GM15510 (cell line): ENCODE measurements around the gene ZC3HAV1L.

ENCODE experiments used
- POLR2A ChIP-seq: IDR thresholded peaks from 3 replicates; pipeline ENCODE4 v1.6.1; 2011; ENCODE audit warnings: borderline replicate concordance; ENCODE audit not compliant: insufficient read length; ENCODE audit errors: extremely low read depth

ZC3HAV1L gene

DNA sequence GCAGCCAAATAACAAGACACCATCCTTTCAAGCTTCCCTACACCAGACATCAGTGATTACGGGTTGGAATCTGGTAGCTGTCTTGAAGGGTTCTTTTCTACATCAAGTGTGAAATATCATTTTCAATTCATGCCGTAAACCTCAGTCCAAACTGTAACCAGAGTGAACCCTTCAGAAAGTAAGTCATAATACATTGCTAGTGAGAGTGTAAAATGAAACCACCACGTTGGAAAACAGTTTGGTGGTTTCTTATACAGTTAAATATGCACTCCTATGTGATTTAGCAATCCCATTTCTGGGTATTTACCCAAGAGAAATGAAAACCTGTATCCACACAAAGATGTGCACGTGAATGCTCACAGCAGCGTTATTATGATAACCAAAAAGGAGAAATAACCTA is 25.6 kb upstream of the ZC3HAV1L start:
- TF ChIP-seq POLR2A = no peak

GRCh38 chr7:139060695-139061237 is 24.9 kb upstream of the ZC3HAV1L start:
- no peak for TF ChIP-seq POLR2A

GRCh38 chr7:139059905-139060304 is 24.1 kb upstream of the ZC3HAV1L start:
- TF ChIP-seq POLR2A = no peak

- no peak for TF ChIP-seq POLR2A
Measured at GRCh38 chr7:139058943-139059342, 23.1 kb upstream of the ZC3HAV1L start.

DNA sequence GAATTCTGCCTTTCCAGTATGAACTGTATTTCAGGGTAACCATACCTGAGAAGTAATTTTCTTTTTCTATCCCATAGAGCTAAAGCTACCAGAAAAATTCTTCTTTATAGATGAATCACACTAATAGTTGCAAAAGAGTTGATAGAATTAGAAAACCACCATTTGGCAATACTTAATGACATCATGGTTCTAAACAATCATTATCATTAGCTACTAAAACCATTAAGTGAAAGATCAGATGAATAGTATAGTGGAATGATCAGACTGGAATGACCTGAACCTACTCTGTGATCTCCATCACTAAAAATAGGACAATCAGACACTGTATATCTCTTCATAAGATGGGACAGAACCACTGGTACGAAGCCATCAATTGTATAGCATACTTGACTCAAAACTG is 19.8 kb upstream of the ZC3HAV1L start:
- no peak for TF ChIP-seq POLR2A

- TF ChIP-seq POLR2A = no peak
Measured at GRCh38 chr7:139054101-139054500, 18.3 kb upstream of the ZC3HAV1L start.

DNA sequence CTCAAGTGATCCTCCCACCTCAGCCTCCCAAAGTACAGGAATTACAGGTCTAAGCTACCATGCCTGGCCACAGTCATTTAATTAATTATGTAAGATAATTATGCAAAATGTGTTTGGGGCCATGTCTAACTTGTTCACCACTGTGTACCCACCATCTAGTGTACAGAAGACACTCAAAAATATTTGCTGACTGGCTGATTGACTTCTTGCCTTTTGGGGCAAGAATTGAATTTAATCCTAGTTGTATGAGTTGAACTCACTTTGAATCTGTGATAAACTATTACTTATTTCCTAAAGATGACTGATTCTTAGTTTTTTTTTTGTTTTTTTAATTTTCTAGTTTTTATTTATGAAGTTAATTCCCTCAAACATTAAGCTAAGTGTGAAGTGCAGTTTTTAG is 15.8 kb upstream of the ZC3HAV1L start:
- TF ChIP-seq POLR2A = no peak

DNA sequence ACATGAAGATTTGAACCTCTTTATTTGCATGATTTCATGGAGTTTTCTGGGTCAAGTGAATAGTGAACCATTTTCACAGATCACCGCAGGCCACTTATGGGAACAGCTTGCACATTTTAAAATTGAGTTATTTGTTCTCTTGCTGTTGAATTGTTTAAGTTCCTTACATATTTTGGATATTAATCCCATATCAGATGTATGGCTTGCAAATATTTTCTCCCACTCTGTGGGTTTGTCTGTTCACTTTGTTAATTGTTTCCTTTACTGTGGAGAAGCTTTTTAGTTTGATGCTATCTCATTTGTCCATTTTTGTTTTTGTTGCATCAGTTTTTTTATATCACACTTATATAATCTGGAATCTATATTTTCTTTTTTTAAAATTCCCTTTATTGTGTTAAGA is 14.1 kb upstream of the ZC3HAV1L start:
- no peak for TF ChIP-seq POLR2A

- TF ChIP-seq POLR2A = no peak
Measured at GRCh38 chr7:139049111-139049510, 13.3 kb upstream of the ZC3HAV1L start.

GRCh38 chr7:139047970-139048369 is 12.1 kb upstream of the ZC3HAV1L start:
- no peak for TF ChIP-seq POLR2A

- TF ChIP-seq POLR2A = no peak
Measured at GRCh38 chr7:139046143-139046542, 10.3 kb upstream of the ZC3HAV1L start.

GRCh38 chr7:139044813-139045794 is 9.3 kb upstream of the ZC3HAV1L start:
- no peak for TF ChIP-seq POLR2A

- no peak for TF ChIP-seq POLR2A
Measured at GRCh38 chr7:139043823-139044812, 8.3 kb upstream of the ZC3HAV1L start.

DNA sequence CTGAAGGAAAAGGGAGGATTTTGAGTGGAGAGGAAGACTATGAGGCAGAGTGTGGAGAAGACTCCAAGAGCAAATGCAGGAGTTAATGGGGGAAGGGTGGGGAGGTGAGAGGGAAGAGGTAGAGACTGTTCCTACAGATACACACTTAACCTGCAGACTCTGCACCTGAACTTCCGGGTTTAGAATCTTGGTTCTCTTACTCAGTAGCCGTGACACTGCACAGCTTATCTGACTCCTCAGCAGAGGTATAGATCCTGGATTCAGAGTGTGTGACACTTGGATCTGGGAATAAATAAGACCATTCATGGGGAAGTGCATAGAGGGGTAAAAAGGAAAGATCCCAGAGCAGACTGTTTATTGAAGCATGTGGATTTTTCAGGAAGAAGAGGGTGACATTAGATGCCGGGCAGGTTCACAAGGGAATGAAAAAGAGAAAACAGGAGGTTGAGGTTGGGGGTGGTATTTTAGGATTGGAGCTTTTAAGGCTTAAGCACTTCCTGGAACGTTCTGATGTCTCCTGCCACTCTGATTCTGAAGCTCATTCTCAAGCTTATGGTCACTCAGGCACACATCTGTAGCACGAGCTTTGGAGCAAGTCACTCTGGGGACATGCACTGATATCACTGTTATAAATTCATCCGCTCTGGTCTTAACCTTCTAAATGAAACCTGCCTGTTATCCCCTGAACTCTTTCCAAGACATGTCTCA is 5.7 kb upstream of the ZC3HAV1L start:
- no peak for TF ChIP-seq POLR2A
